ES-I3 (cell line): Measurements from ENCODE around the gene OGFOD1.

Source experiments
- H3K36me3 ChIP-seq: 2 replicates; pipeline ENCODE4 v1.6.1; 2013; ENCODE audit warnings: mild to moderate bottlenecking, low read length, control low read depth, moderate library complexity; ENCODE audit not compliant: insufficient read depth
- H3K4me1 ChIP-seq: 2 replicates; pipeline ENCODE4 v1.6.1; 2013; ENCODE audit warnings: mild to moderate bottlenecking, control low read depth, low read length; ENCODE audit not compliant: insufficient read depth
- H3K9ac ChIP-seq: 2 replicates; pipeline ENCODE4 v1.6.1; 2013; ENCODE audit warnings: low read depth, mild to moderate bottlenecking, low read length, moderate library complexity
- H3K9me3 ChIP-seq: 2 replicates; pipeline ENCODE4 v1.6.1; 2013; ENCODE audit warnings: mild to moderate bottlenecking, low read length, moderate library complexity; ENCODE audit not compliant: control insufficient read depth, insufficient read depth

Gene OGFOD1

DNA sequence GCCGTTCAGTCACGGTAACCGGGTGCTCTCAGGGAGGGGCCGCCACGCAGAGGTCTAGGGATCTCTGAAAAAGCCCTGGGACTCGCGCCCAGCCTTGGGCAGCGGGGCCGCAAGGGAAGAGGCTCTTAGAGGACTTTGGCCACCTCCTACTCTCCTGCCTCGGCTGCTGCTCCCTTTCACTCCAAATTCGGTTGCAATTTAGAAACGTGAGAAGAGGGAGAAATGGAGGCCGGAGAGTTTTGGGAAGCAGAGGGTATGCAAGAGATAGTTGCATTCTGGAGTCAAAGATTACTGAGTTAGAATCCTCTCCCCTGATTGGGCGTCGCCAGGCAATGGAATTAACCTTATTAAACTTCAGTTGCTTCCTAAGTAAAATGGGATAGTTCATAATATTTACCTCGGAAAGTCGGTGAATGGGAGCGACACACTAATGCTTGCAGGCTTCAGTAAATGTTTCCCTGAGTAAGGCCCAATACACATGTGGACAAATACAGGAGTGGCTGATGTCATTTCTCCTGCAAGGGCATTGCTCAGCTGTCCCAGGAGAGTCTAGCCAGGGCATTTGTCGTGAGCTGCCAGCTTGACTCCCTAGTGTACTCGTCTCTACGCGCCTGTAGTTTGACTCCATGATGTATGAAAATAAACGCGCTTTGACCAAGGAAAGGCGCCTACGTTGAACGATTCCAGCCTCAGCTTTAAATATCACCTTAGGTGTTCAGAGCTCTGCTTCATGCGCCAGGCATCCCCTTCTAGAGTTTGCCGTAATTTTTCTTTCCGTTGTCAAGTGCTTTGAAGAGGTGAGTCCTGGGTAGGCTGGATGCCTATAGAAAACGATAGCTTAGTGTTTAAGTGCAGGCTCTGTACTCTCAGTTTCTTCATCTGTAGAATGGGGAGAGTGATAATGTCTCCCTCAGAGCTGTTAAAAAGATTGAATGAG is 667 bp downstream of the OGFOD1 start:
- Histone ChIP-seq H3K36me3 (peaks cover 21% of the 10 kb centered on the region), H3K9ac (peak overlapping the region; percentile 70), H3K4me1 (no peaks in the 10 kb centered on the region; the same call in 1 of the 2 replicates), H3K9me3 (no peaks in the 10 kb centered on the region)

DNA sequence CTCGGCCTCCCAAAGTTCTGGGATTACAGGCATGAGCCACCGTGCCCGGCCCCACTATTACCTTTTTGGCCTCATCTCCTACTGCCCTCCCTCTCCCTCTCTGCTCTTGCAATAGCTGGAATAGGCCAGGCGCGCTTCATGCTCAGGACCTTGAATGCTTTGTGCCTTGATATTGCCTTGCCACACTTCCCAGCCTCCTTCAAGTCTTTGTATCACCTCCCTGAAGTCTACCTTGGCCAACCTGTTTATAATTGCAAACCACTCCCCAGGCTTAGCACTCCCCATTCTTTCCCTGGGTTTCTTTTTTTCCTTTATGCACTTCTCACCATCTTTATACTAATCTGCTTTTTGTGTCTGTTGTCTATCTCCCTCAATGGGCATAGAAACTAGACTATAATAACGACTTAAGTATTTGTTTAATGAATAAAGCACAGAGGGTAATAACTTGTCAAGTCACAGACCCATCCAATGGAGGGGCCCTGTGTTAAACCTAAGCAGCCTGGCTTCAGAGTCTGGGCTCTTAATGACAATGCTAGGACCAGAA is 6.6 kb downstream of the OGFOD1 start:
- Histone ChIP-seq H3K4me1 (no peaks in the 10 kb centered on the region), H3K36me3 (peaks cover 28% of the 10 kb centered on the region), H3K9me3 (no peaks in the 10 kb centered on the region), H3K9ac (no peak overlapping the region)

DNA sequence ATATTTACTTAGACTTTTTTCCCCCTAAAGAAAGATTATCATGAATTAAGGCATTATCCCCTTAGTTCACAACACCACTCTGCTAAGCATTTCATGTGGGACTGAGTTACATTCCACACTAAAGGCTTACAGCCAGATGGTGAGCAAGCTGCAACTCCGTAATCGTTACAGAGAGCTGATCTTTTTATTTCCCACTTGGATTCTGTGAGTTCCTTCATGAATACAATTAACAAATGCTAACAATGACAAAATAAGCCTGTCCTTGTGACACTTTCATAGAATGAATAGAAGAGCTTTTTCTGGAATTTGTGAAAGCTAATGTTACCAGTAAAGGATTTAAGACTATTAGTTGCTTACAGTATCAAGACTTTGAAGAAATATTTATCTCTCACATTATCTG is 8.7 kb downstream of the OGFOD1 start:
- no peaks in the 10 kb centered on the region for H3K9me3 ChIP-seq
- H3K9ac ChIP-seq: no peak overlapping the region
- H3K36me3 ChIP-seq: peaks cover 17% of the 10 kb centered on the region
- H3K4me1 ChIP-seq: no peaks in the 10 kb centered on the region

DNA sequence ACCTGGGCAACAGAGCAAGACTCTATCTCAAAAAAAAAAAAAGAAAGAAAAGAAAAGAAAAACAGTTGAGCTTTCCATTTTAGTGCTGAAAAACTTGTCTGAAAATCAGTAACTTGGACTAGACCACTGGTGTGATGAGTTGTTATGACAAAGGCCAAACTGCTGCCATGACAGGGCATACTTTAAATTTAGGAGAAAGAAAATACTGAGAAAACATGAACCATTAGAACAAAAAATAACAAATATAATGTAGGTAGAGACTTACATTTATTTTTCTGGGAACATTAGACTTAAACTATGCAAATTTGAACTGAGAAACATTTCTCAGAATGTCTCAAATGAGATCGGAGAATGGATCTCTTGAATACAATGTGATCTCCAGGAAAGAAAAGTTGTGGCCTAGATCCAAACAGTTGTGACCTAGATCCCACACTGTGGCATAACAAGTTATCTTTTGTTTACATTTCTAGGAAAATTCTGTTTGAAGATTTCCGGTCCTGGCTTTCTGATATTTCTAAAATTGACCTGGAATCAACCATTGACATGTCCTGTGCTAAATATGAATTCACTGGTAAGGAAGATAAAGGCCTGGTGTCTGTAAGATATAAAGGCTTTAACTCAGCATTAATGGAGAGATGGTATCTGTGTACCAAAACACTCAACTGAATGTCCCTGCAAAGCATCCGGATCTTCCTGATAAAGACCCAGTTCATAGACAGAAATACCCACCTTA is 10.9 kb downstream of the OGFOD1 start:
- Histone ChIP-seq H3K9ac (no peak overlapping the region), H3K36me3 (peaks cover 17% of the 10 kb centered on the region), H3K9me3 (no peaks in the 10 kb centered on the region), H3K4me1 (no peaks in the 10 kb centered on the region)

DNA sequence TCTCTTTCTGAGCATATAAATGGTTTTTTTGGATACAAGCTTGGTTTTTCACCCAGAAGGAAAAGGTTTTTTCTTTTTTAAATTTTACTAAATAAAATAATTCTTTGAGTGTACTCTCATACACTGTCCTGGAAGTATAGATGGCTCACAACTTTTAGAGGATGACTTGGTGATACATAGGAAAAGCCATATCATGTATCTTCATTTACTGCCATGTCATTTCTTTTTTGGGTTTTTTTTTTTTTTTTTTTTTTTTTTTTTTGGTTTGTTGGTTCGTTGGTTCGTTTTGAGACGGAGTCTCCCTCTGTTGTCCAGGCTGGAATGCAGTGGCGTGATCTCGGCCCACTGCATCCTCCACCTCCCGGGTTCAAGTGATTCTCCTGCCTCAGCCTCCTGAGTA is 11.8 kb downstream of the OGFOD1 start:
- Histone ChIP-seq H3K9me3 (no peaks in the 10 kb centered on the region), H3K9ac (no peak overlapping the region), H3K36me3 (peaks cover 15% of the 10 kb centered on the region), H3K4me1 (no peaks in the 10 kb centered on the region)

DNA sequence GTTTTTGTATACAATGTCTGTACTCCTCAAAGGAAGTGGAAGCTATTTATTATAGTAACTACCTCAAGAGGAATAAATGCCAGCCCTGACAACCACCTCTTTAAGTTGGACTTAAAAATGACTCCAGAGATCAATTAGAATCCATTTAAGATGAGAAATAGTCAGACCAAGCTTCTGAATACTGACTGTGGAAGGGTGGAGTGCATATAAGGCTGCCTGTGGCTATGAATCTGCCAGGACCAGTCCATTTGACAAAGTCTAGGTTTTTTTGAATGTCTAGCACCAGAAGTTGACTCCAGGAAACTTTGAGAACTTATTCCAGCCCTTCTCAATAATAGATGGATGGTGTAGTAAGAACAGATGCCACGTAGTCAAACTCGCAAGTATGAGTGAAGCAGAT is 15.0 kb downstream of the OGFOD1 start:
- H3K36me3 ChIP-seq: peaks cover 26% of the 10 kb centered on the region
- no peaks in the 10 kb centered on the region for H3K9me3 ChIP-seq
- H3K9ac ChIP-seq: no peak overlapping the region
- no peaks in the 10 kb centered on the region for H3K4me1 ChIP-seq

DNA sequence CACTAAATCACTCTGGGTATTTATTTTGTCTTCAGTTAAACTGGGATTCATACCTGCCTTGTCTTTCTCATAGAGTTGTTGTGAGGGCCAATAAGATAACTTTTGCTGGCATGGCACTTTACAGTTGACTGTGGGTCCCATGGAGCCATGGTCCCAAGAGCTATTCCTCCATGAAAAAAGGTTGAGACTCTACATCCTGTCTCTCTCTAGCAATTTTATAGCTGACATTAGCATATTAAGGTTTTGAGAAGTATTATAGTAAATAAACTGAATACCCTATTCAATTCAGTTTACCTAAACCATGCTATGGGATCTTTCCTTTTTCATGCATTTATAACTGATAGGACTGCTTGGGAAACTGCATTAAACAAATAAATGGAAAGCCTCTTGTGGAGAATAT is 17.4 kb downstream of the OGFOD1 start:
- H3K36me3 ChIP-seq: peaks cover 39% of the 10 kb centered on the region
- no peaks in the 10 kb centered on the region for H3K9me3 ChIP-seq
- no peak overlapping the region for H3K9ac ChIP-seq
- H3K4me1 ChIP-seq: no peaks in the 10 kb centered on the region

DNA sequence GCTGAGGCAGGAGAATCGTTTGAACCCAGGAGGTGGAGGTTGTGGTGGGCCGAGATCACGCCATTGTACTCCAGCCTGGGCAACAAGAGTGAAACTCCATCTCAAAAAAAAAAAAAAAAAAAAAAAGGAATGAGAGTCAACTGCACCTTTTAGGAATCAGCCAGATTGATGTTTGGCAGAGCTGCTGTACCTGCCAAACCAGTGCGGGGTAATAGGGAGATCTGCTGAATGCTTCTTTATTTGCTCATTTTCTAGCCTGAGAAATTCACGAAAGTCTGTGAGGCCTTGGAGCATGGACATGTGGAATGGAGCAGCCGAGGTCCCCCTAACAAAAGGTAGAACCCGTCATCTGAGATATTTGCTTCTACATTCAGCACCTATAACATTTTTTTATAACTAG is 18.4 kb downstream of the OGFOD1 start:
- Histone ChIP-seq H3K9ac (no peak overlapping the region), H3K4me1 (peaks cover 2% of the 10 kb centered on the region; the same call in 1 of the 2 replicates), H3K9me3 (no peaks in the 10 kb centered on the region), H3K36me3 (peaks cover 36% of the 10 kb centered on the region)

DNA sequence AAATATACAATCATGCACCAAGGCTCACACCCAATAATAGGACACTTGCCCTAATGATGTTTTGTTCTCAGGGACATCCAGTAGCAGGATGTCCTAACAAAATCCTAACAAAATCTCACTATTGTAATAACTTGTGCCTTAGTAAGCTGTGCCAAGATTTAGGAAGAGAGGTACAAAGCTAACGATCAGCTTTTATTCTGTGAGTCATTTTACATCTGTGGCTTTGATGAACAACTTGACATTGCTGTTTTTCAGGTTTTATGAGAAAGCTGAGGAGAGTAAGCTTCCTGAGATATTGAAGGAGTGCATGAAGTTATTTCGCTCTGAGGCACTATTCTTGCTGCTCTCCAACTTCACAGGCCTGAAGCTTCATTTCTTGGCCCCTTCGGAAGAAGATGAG is 18.9 kb downstream of the OGFOD1 start:
- Histone ChIP-seq H3K4me1 (peaks cover 6% of the 10 kb centered on the region; the same call in 1 of the 2 replicates), H3K9ac (no peak overlapping the region), H3K36me3 (peaks cover 35% of the 10 kb centered on the region), H3K9me3 (no peaks in the 10 kb centered on the region)

DNA sequence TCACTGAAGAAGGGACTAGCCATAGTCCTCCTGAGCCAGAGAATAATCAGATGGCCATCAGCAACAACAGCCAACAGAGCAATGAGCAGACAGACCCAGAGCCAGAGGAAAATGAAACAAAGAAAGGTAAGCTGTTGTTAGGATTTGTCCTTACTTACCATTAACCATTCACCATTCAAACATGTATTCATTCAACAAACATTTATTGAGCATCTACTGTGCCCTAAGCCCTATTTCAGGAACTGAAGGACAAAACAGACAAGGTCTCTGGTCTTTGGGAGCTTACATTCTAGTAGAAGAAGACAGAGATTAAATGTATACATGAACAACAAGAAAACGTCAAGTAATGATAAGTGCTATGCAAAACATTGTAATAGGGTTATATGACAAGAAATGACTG is 19.3 kb downstream of the OGFOD1 start:
- no peaks in the 10 kb centered on the region for H3K9me3 ChIP-seq
- peaks cover 36% of the 10 kb centered on the region for H3K36me3 ChIP-seq
- peaks cover 6% of the 10 kb centered on the region; the same call in 1 of the 2 replicates for H3K4me1 ChIP-seq
- H3K9ac ChIP-seq: no peak overlapping the region

DNA sequence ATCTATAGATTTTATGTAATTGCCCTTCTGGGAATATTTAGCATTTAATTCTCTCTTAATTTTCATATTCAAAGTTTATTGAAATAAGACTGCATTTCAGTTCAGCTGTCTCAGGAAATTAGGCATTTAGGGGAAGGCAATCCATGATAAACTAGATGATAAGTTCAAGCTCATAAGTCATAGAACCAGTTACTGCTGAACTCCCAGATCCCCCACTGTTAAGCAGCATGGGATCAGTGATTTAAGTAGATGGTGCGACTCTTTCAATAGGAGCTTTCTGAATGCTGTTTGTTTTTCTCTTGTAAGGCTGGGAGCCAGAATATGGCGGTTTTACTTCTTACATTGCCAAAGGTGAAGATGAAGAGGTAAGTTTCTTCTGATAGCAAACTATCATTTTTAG is 23.8 kb downstream of the OGFOD1 start:
- H3K4me1 ChIP-seq: peaks cover 10% of the 10 kb centered on the region
- no peak overlapping the region for H3K9ac ChIP-seq
- no peaks in the 10 kb centered on the region for H3K9me3 ChIP-seq
- H3K36me3 ChIP-seq: peaks cover 33% of the 10 kb centered on the region

DNA sequence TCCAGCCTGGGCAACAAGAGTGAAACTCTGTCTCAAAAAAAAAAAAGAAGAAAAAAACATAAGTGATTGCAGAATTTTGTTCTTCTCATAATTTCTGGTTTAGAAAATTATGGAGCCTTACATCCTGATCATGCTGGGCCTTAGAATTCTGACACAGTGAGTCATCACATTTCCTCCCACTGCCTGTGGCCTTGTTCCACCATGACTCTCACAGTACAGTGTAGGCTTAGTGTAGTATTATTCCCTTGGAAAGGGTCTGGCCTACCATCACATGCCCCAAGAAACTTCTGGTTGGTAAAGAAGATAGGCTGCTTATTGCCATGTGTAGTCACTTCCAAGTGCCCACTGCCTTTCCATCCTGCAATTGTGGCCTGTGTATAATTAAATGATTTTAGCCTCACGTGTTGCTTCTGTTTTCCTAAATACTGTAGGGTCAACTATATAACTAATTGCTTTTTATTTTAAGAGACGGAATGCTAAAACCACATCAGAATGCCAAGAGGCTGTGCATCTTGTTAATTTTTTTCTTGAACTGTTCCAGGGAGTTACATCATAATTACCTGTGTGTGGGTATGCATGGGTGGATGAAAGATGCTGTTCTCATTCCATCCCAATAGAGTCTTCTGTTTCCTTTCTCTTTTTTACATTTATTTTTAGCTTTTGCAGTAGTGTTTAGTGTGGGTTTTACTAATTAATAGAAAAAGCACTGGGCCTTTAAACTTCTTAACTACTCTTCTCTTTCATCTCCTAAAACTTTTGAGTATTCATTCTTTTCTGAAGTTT is 25.9 kb downstream of the OGFOD1 start:
- peaks cover 10% of the 10 kb centered on the region for H3K4me1 ChIP-seq
- no peaks in the 10 kb centered on the region for H3K9me3 ChIP-seq
- H3K9ac ChIP-seq: no peak overlapping the region
- H3K36me3 ChIP-seq: peaks cover 19% of the 10 kb centered on the region

DNA sequence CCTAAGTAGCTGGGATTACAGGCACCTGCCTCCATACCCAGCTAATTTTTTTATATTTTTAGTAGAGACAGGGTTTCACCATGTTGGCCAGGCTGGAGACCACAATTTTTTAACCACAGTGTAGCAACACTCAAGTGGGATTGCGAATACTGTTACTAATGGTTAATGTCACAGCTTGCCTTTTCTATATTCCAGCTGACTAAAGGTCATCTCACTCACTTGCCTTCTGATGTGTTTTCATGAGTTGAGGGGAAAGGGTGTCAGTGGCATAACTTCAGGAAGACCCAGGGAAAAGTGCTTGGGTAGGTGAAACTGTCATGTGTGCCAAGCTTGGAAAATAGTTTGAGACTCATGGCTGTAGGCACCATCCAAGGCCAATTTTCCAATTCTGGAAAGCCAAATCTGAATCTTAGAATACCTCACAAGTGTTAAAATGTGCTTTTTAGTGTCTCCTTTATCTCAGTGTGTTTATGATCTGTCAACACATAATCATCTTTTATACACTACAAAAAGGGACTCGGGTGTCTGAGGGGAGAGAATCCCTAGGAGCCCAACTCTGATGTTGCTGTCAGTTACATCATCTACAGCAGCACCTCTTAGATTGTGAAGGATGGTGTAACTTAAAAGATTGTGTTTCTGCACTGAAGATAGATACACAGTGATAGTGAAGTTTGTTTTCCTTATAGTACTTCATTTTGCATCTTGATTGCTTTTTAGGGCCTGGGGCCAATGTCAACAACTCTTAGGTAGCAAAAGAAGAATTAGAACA is 27.1 kb downstream of the OGFOD1 start:
- peaks cover 15% of the 10 kb centered on the region for H3K36me3 ChIP-seq
- H3K9ac ChIP-seq: no peak overlapping the region
- H3K4me1 ChIP-seq: peaks cover 10% of the 10 kb centered on the region
- H3K9me3 ChIP-seq: no peaks in the 10 kb centered on the region
